DND-41 (cell line): ENCODE measurements around the gene NTRK1.

Source experiments
- ATAC-seq: fragments of 200-7000 bp; cut with Tn5 transposase; 3 replicates; pipeline ENCODE4 v1.9.1; 2021; ENCODE audit warnings: low read depth; ENCODE audit not compliant: insufficient read depth
- DNase-seq: peaks from one replicate; pipeline ENCODE4 v3.0.0-alpha.2; 2020
- H2AFZ ChIP-seq: 2 replicates; pipeline ENCODE4 v1.6.0; 2012; ENCODE audit warnings: low read depth, low read length
- H3K27ac ChIP-seq: 2 replicates; pipeline ENCODE4 v1.5.1; 2012; ENCODE audit warnings: low read length, inconsistent platforms
- H3K27me3 ChIP-seq: fragments of 200-600 bp; sonication (generic); 2 replicates; pipeline ENCODE4 v1.6.0; 2012; ENCODE audit warnings: low read length, mild to moderate bottlenecking, inconsistent platforms; ENCODE audit not compliant: insufficient read depth, poor library complexity
- H3K36me3 ChIP-seq: 2 replicates; pipeline ENCODE4 v1.5.1; 2012; ENCODE audit warnings: low read length, inconsistent platforms; ENCODE audit not compliant: insufficient read depth
- H3K4me1 ChIP-seq: 2 replicates; pipeline ENCODE4 v1.5.1; 2012; ENCODE audit warnings: mild to moderate bottlenecking, low read length; ENCODE audit not compliant: insufficient read depth
- H3K4me2 ChIP-seq: 2 replicates; pipeline ENCODE4 v1.6.0; 2012; ENCODE audit warnings: mild to moderate bottlenecking, moderate library complexity, low read length, inconsistent platforms; ENCODE audit not compliant: insufficient read depth
- H3K4me3 ChIP-seq, 2 experiments: fragments of 200-600 bp in 1 of 2; shearing (Covaris generic) in 1 of 2; 2 replicates each; pipeline ENCODE4 v1.5.1; 2012 to 2016; ENCODE audit warnings: inconsistent platforms in 2 of 2, low read length in 2 of 2, mild to moderate bottlenecking in 2 of 2, low read depth in 1 of 2, moderate library complexity in 1 of 2
- H3K79me2 ChIP-seq: 2 replicates; pipeline ENCODE4 v1.6.0; 2012; ENCODE audit warnings: low read length, inconsistent platforms; ENCODE audit not compliant: insufficient read depth
- H3K9ac ChIP-seq: 2 replicates; pipeline ENCODE4 v1.6.0; 2012; ENCODE audit warnings: low read depth, mild to moderate bottlenecking, inconsistent platforms, low read length, moderate library complexity
- H3K9me3 ChIP-seq: 2 replicates; pipeline ENCODE4 v1.5.1; 2012; ENCODE audit warnings: low read length, moderate library complexity, mild to moderate bottlenecking, inconsistent platforms; ENCODE audit not compliant: insufficient read depth, severe bottlenecking
- H4K20me1 ChIP-seq: 2 replicates; pipeline ENCODE4 v1.6.0; 2012; ENCODE audit warnings: low read length; ENCODE audit not compliant: insufficient read depth
- CTCF ChIP-seq: IDR thresholded peaks from 2 replicates; pipeline ENCODE4 v1.5.1; 2012; ENCODE audit warnings: borderline replicate concordance, low read length, moderate library complexity, mild to moderate bottlenecking; ENCODE audit not compliant: poor library complexity, severe bottlenecking; ENCODE audit errors: extremely low read depth
- EZH2 ChIP-seq: IDR thresholded peaks from 3 replicates; pipeline ENCODE4 v1.6.1; 2012; ENCODE audit warnings: borderline replicate concordance, low read depth, mild to moderate bottlenecking, moderate library complexity, low read length, inconsistent platforms; ENCODE audit not compliant: severe bottlenecking

The NTRK1 gene

DNA sequence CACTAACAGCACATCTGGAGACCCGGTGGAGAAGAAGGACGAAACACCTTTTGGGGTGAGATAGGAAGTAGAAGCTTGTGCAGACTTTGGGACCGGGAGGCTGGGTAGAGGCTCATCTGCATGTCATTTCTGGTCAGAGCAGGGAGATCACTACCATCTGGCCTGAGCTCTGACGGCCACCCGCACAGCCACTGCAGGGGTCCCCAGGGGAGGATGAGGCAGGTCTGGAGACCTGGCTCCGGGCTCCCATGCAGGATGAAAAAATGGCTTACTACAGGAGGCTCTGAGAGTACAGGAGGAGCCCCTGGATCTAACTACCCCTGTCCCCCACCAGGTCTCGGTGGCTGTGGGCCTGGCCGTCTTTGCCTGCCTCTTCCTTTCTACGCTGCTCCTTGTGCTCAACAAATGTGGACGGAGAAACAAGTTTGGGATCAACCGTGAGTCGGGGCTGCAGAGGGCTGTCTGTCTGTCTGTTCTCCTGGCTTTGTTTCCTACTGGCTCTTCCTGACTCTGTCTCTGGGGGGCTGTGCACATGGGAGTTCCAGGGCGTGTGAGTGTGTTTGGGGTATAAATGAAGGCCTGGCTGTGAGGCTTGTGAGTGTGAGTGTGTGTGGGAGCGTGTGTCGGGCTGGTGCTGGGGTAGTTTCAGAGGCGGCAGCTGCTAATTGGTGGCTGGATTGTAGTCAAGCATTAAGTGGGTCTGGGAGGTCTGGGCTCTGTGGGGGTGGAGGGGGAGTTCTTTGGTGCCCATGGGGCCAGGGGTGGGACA is 14.1 kb downstream of the NTRK1 start:
- Histone ChIP-seq H2AFZ (no peak overlapping the region), H3K27me3 (peaks cover 22% of the 10 kb centered on the region), H3K4me1 (no peaks in the 10 kb centered on the region), H3K4me3 (no peak overlapping the region), H3K4me2 (no peak overlapping the region), H3K79me2 (no peaks in the 10 kb centered on the region), H3K27ac (no peak overlapping the region), H3K9ac (no peak overlapping the region), H3K9me3 (no peaks in the 10 kb centered on the region), H4K20me1 (no peaks in the 10 kb centered on the region), H3K36me3 (no peaks in the 10 kb centered on the region)
- TF ChIP-seq CTCF (no peak), EZH2 (no peak)
- DNase-seq (no peak), ATAC-seq (no peak)

- no peak for DNase-seq
- ATAC-seq = no peak
- Histone ChIP-seq H3K79me2 (no peaks in the 10 kb centered on the region), H3K4me3 (no peak overlapping the region), H3K9ac (no peak overlapping the region), H3K27ac (no peak overlapping the region), H3K36me3 (no peaks in the 10 kb centered on the region), H4K20me1 (no peaks in the 10 kb centered on the region), H2AFZ (no peak overlapping the region), H3K4me2 (no peak overlapping the region), H3K4me1 (no peaks in the 10 kb centered on the region), H3K9me3 (no peaks in the 10 kb centered on the region), H3K27me3 (peaks cover 19% of the 10 kb centered on the region)
- no peak for TF ChIP-seq CTCF
- TF ChIP-seq EZH2 = no peak
Measured at GRCh38 chr1:156875341-156875615, 14.6 kb downstream of the NTRK1 start.

DNA sequence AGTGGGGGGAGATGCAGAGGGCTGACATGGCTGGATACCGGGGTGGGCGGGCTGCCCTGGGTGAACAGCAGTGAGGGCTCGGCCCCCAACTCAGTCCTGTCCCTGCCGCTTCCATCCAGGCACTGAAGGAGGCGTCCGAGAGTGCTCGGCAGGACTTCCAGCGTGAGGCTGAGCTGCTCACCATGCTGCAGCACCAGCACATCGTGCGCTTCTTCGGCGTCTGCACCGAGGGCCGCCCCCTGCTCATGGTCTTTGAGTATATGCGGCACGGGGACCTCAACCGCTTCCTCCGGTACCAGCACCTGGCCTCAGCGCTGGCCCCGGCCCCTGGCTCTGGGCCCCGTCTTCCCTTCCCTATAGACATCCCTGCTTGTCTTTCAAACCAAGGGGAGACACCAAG is 15.6 kb downstream of the NTRK1 start:
- H3K9ac ChIP-seq = no peak overlapping the region
- H3K4me1 ChIP-seq = no peaks in the 10 kb centered on the region
- DNase-seq = no peak
- H3K36me3 ChIP-seq = no peaks in the 10 kb centered on the region
- H3K4me3 ChIP-seq = no peak overlapping the region
- H3K9me3 ChIP-seq = no peaks in the 10 kb centered on the region
- no peak overlapping the region for H3K4me2 ChIP-seq
- no peaks in the 10 kb centered on the region for H4K20me1 ChIP-seq
- H3K79me2 ChIP-seq = no peaks in the 10 kb centered on the region
- H2AFZ ChIP-seq = no peak overlapping the region
- TF ChIP-seq EZH2 = no peak
- no peak for TF ChIP-seq CTCF
- H3K27ac ChIP-seq = no peak overlapping the region
- ATAC-seq = no peak
- peaks cover 15% of the 10 kb centered on the region for H3K27me3 ChIP-seq
